Measurements from ENCODE around the gene LPXN. TPM values are rescaled to one million over a fixed set of nuclear protein-coding genes. Genes with fewer than 3 reads are reported as not detected.

LPXN gene
- total RNA-seq, 1 experiment from 2014 or later, result 3.0 TPM

GRCh38 chr11:58580311-58580710 is 4.7 kb upstream of the LPXN start:
- POLR2A ChIA-PET, result no interaction called here
- TSS peak; percentile 63 for BruUV-seq (replicated peaks)
- ATAC-seq (no peak), DNase-seq (ENCODE audit: low read depth, low spot score) (no peak)
- H3K27ac ChIP-seq (ENCODE audit: low read length), result peak overlapping the region; percentile 95
- H3K36me3 ChIP-seq (ENCODE audit: control insufficient read depth, insufficient read depth, low read length), result peaks cover 15% of the 10 kb centered on the region
- H3K4me1 ChIP-seq (ENCODE audit: control insufficient read depth, insufficient read depth, low read length), result peaks cover 44% of the 10 kb centered on the region
- intact Hi-C loops (cut with micrococcal nuclease; ENCODE audit: unreplicated experiment), result no loop called here
- H3K9me3 ChIP-seq (ENCODE audit: control insufficient read depth, insufficient read depth, low read depth, low read length), result no peaks in the 10 kb centered on the region
- H3K4me3 ChIP-seq (ENCODE audit: low read depth in 2 of 2, low read length in 2 of 2), result peak overlapping the region; percentile 92 to 94
- H3K27me3 ChIP-seq (ENCODE audit: control insufficient read depth, insufficient read depth, low read length), result no peaks in the 10 kb centered on the region
- in situ Hi-C loops (cut with HindIII; ENCODE audit: low pct_unique_long_range_greater_than_20kb, low sequenced_read_pairs), result no loop called here
- CTCF ChIA-PET, result no interaction called here
- TF ChIP-seq TCF7L2 (IDR thresholded peaks at IDR 0.05; ENCODE audit: low read depth, low read length) (no peak), POLR2AphosphoS5 (IDR thresholded peaks at IDR 0.05; ENCODE audit: low read depth, low read length) (no peak), REST (IDR thresholded peaks at IDR 0.05; ENCODE audit: insufficient read depth in 1 of 2, low read depth in 2 of 2, low read length in 1 of 2) (no peak), CTCF (IDR thresholded peaks at IDR 0.05) (no peak)

- in situ Hi-C loops (cut with HindIII; ENCODE audit: low pct_unique_long_range_greater_than_20kb, low sequenced_read_pairs) (no loop called here), intact Hi-C loops (cut with micrococcal nuclease; ENCODE audit: unreplicated experiment) (loop anchor here (10.0 kb wide), 1 partner anchor 95 kb away; no protein-coding TSS in a partner anchor)
- Histone ChIP-seq H3K4me1 (ENCODE audit: control insufficient read depth, insufficient read depth, low read length) (peaks cover 42% of the 10 kb centered on the region), H3K36me3 (ENCODE audit: control insufficient read depth, insufficient read depth, low read length) (peaks cover 12% of the 10 kb centered on the region), H3K27ac (ENCODE audit: low read length) (peak overlapping the region; percentile 95), H3K9me3 (ENCODE audit: control insufficient read depth, insufficient read depth, low read depth, low read length) (no peaks in the 10 kb centered on the region), H3K4me3 (ENCODE audit: low read depth in 2 of 2, low read length in 2 of 2) (peak overlapping the region; percentile 92 to 94), H3K27me3 (ENCODE audit: control insufficient read depth, insufficient read depth, low read length) (no peaks in the 10 kb centered on the region)
- no TSS peak for BruUV-seq (replicated peaks)
- TF ChIP-seq SIN3A (IDR thresholded peaks at IDR 0.05; ENCODE audit: borderline replicate concordance, insufficient read depth, low read depth, low read length) (peak; percentile 92; the same call in 1 of the 2 replicates), REST (IDR thresholded peaks at IDR 0.05; ENCODE audit: insufficient read depth in 1 of 2, low read depth in 2 of 2, low read length in 1 of 2) (peak in 1 of 2 experiments; percentile 48; a peak in 1 of 4 replicates), CTCF (IDR thresholded peaks at IDR 0.05) (peak; percentile 82), POLR2AphosphoS5 (IDR thresholded peaks at IDR 0.05; ENCODE audit: low read depth, low read length) (peak; percentile 97), TCF7L2 (IDR thresholded peaks at IDR 0.05; ENCODE audit: low read depth, low read length) (peak; percentile 35; the same call in 1 of the 2 replicates)
- POLR2A ChIA-PET, result interaction anchor here (0.6 kb wide), 2 partner anchors 51 to 531 kb away, joined by 4 read pairs; no protein-coding TSS in a partner anchor
- CTCF ChIA-PET, result interaction anchor here (0.6 kb wide), 2 partner anchors 50 to 371 kb away, joined by 3 to 5 read pairs; no protein-coding TSS in a partner anchor
- peak; percentile 73 for DNase-seq (ENCODE audit: low read depth, low spot score)
- peak; percentile 74 for ATAC-seq
Measured at GRCh38 chr11:58579192-58580129, 3.8 kb upstream of the LPXN start.

Measured in Panc1 (cell line).